ENCODE measurements around the gene CCDC71L.

- TF ChIP-seq CTCF (IDR thresholded peaks at IDR 0.05; ENCODE audit: poor library complexity, severe bottlenecking) (no peak), POLR2AphosphoS5 (IDR thresholded peaks at IDR 0.05) (no peak), EZH2 (IDR thresholded peaks at IDR 0.05; ENCODE audit: borderline replicate concordance, insufficient read depth, low read length, poor library complexity, severe bottlenecking) (no peak), SMC3 (conservative IDR thresholded peaks at IDR 0.05; ENCODE audit: poor library complexity) (no peak), RAD21 (conservative IDR thresholded peaks at IDR 0.05) (no peak), EP300 (conservative IDR thresholded peaks at IDR 0.05; ENCODE audit: poor library complexity, severe bottlenecking) (no peak), REST (IDR thresholded peaks at IDR 0.05; ENCODE audit: borderline replicate concordance) (no peak), TAF1 (IDR thresholded peaks at IDR 0.05; ENCODE audit: low read depth) (no peak)
These were observed 7.5 kb downstream of the CCDC71L start for GRCh38 chr7:106653488-106653887.
